Spinal cord (tissue), 10 donors: ENCODE measurements around the gene POU2AF1. TPM values are rescaled to one million over a fixed set of nuclear protein-coding genes. Genes with fewer than 3 reads are reported as not detected.

Experiments used
- DNase-seq, 6 donors: peaks; one replicate each; pipeline versions ENCODE4 v3.0.0 to v3.0.0-alpha.2; 2013 to 2015; ENCODE audit warnings: low spot score in 6 of 6, low read depth in 4 of 6
- H3K27ac ChIP-seq: one replicate; pipeline ENCODE4 v1.5.1; 2013; ENCODE audit warnings: low read depth, low read length, control low read depth
- H3K27me3 ChIP-seq: one replicate; pipeline ENCODE4 v1.6.1; 2013; ENCODE audit warnings: low read length; ENCODE audit not compliant: control insufficient read depth, insufficient read depth
- H3K36me3 ChIP-seq: one replicate; pipeline ENCODE4 v1.6.1; 2013; ENCODE audit warnings: low read length; ENCODE audit not compliant: control insufficient read depth, insufficient read depth
- H3K4me1 ChIP-seq: one replicate; pipeline ENCODE4 v1.6.1; 2013; ENCODE audit warnings: low read length; ENCODE audit not compliant: control insufficient read depth, insufficient read depth
- H3K4me3 ChIP-seq: one replicate; pipeline ENCODE4 v1.5.1; 2013; ENCODE audit warnings: low read depth, low read length, control low read depth
- H3K9me3 ChIP-seq: one replicate; pipeline ENCODE4 v1.6.1; 2013; ENCODE audit warnings: low read length; ENCODE audit not compliant: control insufficient read depth, insufficient read depth
- WGBS: methylation state at CpG from one replicate; pipeline ENCODE4 v1.1.5; 2013; ENCODE audit warnings: missing lambda C conversion rate; ENCODE audit not compliant: insufficient coverage; 5-methylcytosine and 5-hydroxymethylcytosine counted together
- polyA plus RNA-seq, 2 donors: library from polyadenylated mRNA; unstranded; fragments of 120-200 nt; gene quantifications; one replicate each; pipeline ENCODE4 v1.2.1, GENCODE V29; 2013; ENCODE audit not compliant: insufficient read length in 2 of 2
- total RNA-seq, 2 donors: library from RNA; depleted of rRNA in 1 of 2; stranded (reverse); fragments of 120-200 nt in 1 of 2; fragments of >200 nt in 1 of 2; gene quantifications; one replicate each; pipeline versions ENCODE4 v1.2.3 to v1.2.4, GENCODE V29; 2013 to 2014
- donor health status: healthy.

The POU2AF1 gene
- total and polyA plus RNA-seq, 4 donors = 0.27 to 4.5 (median 0.51) TPM

- no peak for DNase-seq
- Histone ChIP-seq H3K4me1 (peaks cover 5% of the 10 kb centered on the region), H3K27ac (no peak overlapping the region), H3K36me3 (no peaks in the 10 kb centered on the region), H3K27me3 (peaks cover 4% of the 10 kb centered on the region), H3K9me3 (no peaks in the 10 kb centered on the region), H3K4me3 (no peak overlapping the region)
- WGBS = 88% methylated on average over 8 of the region's 13 CpGs
These were observed 12.5 kb upstream of the POU2AF1 start for GRCh38 chr11:111391328-111392124.

- no peaks in the 10 kb centered on the region for H3K36me3 ChIP-seq
- H3K4me1 ChIP-seq = no peaks in the 10 kb centered on the region
- H3K4me3 ChIP-seq = no peak overlapping the region
- DNase-seq = no peak
- H3K9me3 ChIP-seq = no peaks in the 10 kb centered on the region
- no peaks in the 10 kb centered on the region for H3K27me3 ChIP-seq
- H3K27ac ChIP-seq = no peak overlapping the region
- WGBS = 50% methylated on average over 1 of the region's 1 CpG
These were observed 9.8 kb upstream of the POU2AF1 start for GRCh38 chr11:111388842-111389241.

GRCh38 chr11:111388420-111388819 is 9.3 kb upstream of the POU2AF1 start:
- Histone ChIP-seq H3K27me3 (no peaks in the 10 kb centered on the region), H3K9me3 (no peaks in the 10 kb centered on the region), H3K4me1 (no peaks in the 10 kb centered on the region), H3K4me3 (no peak overlapping the region), H3K36me3 (no peaks in the 10 kb centered on the region), H3K27ac (no peak overlapping the region)
- 100% methylated on average over 4 of the region's 4 CpGs for WGBS
- no peak for DNase-seq

- Histone ChIP-seq H3K9me3 (no peaks in the 10 kb centered on the region), H3K27me3 (no peaks in the 10 kb centered on the region), H3K4me1 (no peaks in the 10 kb centered on the region), H3K27ac (no peak overlapping the region), H3K36me3 (no peaks in the 10 kb centered on the region), H3K4me3 (no peak overlapping the region)
- peak in 2 of 6 donors; percentile 24 to 77 for DNase-seq
- 89% methylated on average over 1 of the region's 2 CpGs for WGBS
These were observed 8.3 kb upstream of the POU2AF1 start for GRCh38 chr11:111387363-111387762.

DNA sequence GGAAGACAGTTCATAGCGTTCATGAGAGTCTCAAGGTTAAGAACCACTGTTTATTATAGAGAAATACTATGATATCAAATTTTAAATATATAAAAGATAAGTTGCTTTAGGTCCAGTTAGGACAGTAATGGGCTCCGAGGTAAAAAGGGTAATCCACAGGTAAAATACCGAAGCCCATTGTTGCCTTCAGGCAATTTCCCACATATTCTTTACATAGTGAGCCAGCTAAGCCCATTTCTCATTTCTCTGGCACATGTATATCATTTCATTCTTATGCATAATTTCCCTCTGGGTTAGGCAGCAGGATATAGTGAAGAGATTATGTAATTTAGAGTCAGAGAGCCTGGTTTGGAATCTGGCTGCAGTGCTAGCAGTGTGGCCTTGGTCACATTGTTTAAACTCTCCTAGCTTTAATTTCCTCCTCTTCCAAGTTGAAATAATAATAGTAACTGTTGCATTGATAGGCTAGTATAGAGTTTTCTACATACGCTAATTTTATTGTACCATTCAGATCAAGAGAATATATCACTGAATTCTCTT is 7.6 kb upstream of the POU2AF1 start:
- DNase-seq = no peak

GRCh38 chr11:111384494-111384893 is 5.4 kb upstream of the POU2AF1 start:
- no peak overlapping the region for H3K27ac ChIP-seq
- H3K9me3 ChIP-seq = no peaks in the 10 kb centered on the region
- H3K4me1 ChIP-seq = peaks cover 2% of the 10 kb centered on the region
- no peak for DNase-seq
- no peaks in the 10 kb centered on the region for H3K27me3 ChIP-seq
- no peaks in the 10 kb centered on the region for H3K36me3 ChIP-seq
- WGBS = no CpG with 5 or more reads among the region's 1 CpG
- H3K4me3 ChIP-seq = no peak overlapping the region

More for the DNA sequence above, 7.6 kb upstream of the POU2AF1 start:
- Histone ChIP-seq H3K27me3 (no peaks in the 10 kb centered on the region), H3K4me3 (no peak overlapping the region), H3K36me3 (no peaks in the 10 kb centered on the region), H3K4me1 (no peaks in the 10 kb centered on the region), H3K9me3 (no peaks in the 10 kb centered on the region), H3K27ac (no peak overlapping the region)
- WGBS = no CpG with 5 or more reads among the region's 4 CpGs

- Histone ChIP-seq H3K27ac (no peak overlapping the region), H3K9me3 (no peaks in the 10 kb centered on the region), H3K4me1 (peaks cover 8% of the 10 kb centered on the region), H3K4me3 (no peak overlapping the region), H3K36me3 (no peaks in the 10 kb centered on the region), H3K27me3 (peaks cover 3% of the 10 kb centered on the region)
- WGBS = no CpG with 5 or more reads among the region's 2 CpGs
- no peak for DNase-seq
These were observed 3.4 kb upstream of the POU2AF1 start for GRCh38 chr11:111382451-111382850.

GRCh38 chr11:111379602-111380136 is 594 bp upstream of the POU2AF1 start:
- no peak for DNase-seq

DNA sequence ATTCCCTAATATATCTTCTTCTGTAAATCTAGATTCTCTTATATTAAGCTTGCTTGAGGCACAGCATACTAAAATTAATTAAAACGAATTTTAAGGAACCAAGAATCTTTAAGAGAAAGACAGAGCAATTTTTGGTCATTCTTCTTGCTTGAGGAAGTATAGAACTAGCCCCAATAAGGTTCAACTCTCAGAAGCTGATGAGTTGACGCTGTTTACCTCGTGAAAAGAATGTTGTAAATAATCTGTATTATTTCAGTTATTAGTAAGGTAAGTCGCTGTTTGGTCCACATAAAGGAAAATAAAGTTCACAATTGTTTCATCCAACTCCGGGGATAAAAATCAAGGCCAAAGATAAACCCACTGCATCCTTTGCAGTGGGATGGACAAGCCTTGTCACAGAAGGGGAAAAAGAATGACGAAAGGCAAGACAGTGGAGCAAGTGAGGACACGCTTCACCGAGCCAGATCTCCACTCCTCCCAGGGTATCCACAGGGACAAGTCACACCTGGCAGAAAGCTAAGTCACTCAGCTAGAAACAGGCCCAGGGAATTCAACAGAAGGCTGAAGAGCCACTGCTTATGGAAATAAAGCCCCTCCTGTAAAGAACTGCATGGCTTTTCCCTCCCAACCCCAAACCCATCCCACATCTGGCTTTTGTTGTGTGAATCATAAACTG is 752 bp downstream of the POU2AF1 start:
- WGBS = no CpG with 5 or more reads among the region's 8 CpGs
- no peak for DNase-seq
- H3K4me1 ChIP-seq = peaks cover 8% of the 10 kb centered on the region
- peaks cover 3% of the 10 kb centered on the region for H3K27me3 ChIP-seq
- no peak overlapping the region for H3K27ac ChIP-seq
- no peak overlapping the region for H3K4me3 ChIP-seq
- H3K9me3 ChIP-seq = no peaks in the 10 kb centered on the region
- no peaks in the 10 kb centered on the region for H3K36me3 ChIP-seq

More at GRCh38 chr11:111379602-111380136, 594 bp upstream of the POU2AF1 start:
- 74% methylated on average over 10 of the region's 14 CpGs for WGBS
- Histone ChIP-seq H3K4me1 (peaks cover 8% of the 10 kb centered on the region), H3K9me3 (no peaks in the 10 kb centered on the region), H3K27me3 (peaks cover 3% of the 10 kb centered on the region), H3K27ac (no peak overlapping the region), H3K36me3 (no peaks in the 10 kb centered on the region), H3K4me3 (no peak overlapping the region)
